Body of pancreas (tissue), 4 donors: ENCODE measurements around the gene PCDHB9.

ENCODE experiments used
- POLR2A ChIP-seq, 3 donors: fragments of 450-650 bp; IDR thresholded peaks; one replicate each; pipeline ENCODE4 v1.6.1; 2016; ENCODE audit warnings: antibody characterized with exemption in 3 of 3, mild to moderate bottlenecking in 2 of 3
- TF ChIP-seq, protein P1 (sequence below), 7 experiments: fragments of 450-650 bp in 4 of 7; fragments of 200-600 bp in 3 of 7; sonication (generic) in 3 of 7; IDR thresholded peaks; one replicate each; pipeline ENCODE4 v1.5.1; 2016 to 2019; ENCODE audit warnings: antibody characterized with exemption in 7 of 7

DNA sequence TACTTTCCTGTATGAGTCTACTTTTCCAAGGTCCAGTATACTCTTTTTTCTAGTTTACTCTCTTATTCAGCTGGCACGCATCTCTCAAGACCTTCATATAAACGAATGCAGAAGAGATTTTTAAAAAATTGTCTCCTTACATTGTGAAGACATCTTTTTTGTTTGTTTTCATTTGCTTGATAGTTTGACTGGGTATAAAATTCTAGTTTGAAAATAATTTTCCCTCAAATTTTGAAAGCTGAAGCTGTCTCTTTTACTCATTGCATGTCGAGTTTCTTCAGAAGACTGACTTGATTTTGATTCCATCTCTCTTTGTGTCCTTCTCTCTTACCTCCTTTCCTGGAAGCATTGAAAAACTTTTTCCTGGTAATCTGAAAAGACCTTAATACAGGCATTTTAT is 9.4 kb downstream of the PCDHB9 start:
- TF ChIP-seq POLR2A (IDR thresholded peaks at IDR 0.05): no peak
- TF ChIP-seq, protein P1, sequence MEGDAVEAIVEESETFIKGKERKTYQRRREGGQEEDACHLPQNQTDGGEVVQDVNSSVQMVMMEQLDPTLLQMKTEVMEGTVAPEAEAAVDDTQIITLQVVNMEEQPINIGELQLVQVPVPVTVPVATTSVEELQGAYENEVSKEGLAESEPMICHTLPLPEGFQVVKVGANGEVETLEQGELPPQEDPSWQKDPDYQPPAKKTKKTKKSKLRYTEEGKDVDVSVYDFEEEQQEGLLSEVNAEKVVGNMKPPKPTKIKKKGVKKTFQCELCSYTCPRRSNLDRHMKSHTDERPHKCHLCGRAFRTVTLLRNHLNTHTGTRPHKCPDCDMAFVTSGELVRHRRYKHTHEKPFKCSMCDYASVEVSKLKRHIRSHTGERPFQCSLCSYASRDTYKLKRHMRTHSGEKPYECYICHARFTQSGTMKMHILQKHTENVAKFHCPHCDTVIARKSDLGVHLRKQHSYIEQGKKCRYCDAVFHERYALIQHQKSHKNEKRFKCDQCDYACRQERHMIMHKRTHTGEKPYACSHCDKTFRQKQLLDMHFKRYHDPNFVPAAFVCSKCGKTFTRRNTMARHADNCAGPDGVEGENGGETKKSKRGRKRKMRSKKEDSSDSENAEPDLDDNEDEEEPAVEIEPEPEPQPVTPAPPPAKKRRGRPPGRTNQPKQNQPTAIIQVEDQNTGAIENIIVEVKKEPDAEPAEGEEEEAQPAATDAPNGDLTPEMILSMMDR (IDR thresholded peaks at IDR 0.05): no peak
